Progenitor cell of endocrine pancreas (in vitro differentiated cells): Measurements from ENCODE around the gene OR10A5. TPM values are rescaled to one million over a fixed set of nuclear protein-coding genes. Genes with fewer than 3 reads are reported as not detected.

Source experiments
- DNase-seq: peaks from one replicate; pipeline ENCODE4 v3.0.0; 2021; ENCODE audit warnings: low spot score; ENCODE audit not compliant: unreplicated experiment
- H3K27ac Mint-ChIP-seq: 2 replicates; pipeline ENCODE4 v1.8.0; 2021; ENCODE audit warnings: mild to moderate bottlenecking, moderate library complexity, mixed read lengths
- H3K27me3 Mint-ChIP-seq: 2 replicates; pipeline ENCODE4 v1.8.0; 2021; ENCODE audit warnings: mixed read lengths
- H3K36me3 Mint-ChIP-seq: 2 replicates; pipeline ENCODE4 v1.8.0; 2022; ENCODE audit warnings: mixed read lengths; ENCODE audit not compliant: insufficient read depth
- H3K4me1 Mint-ChIP-seq: 2 replicates; pipeline ENCODE4 v1.8.0; 2021; ENCODE audit warnings: low read depth, mixed read lengths
- H3K4me3 Mint-ChIP-seq: 2 replicates; pipeline ENCODE4 v1.8.0; 2021; ENCODE audit warnings: low read depth, mild to moderate bottlenecking, moderate library complexity, mixed read lengths
- H3K9me3 Mint-ChIP-seq: 2 replicates; pipeline ENCODE4 v1.8.0; 2021; ENCODE audit warnings: low read depth, mixed read lengths
- total RNA-seq: library from RNA; stranded (reverse); gene quantifications from 2 replicates; pipeline ENCODE4 v1.2.1, GENCODE V29; 2021
- TF ChIP-seq, protein P1 (sequence below): fragments of 200-600 bp; sonication (generic); IDR thresholded peaks from one replicate; pipeline ENCODE4 v1.5.0; 2021; ENCODE audit warnings: antibody characterized with exemption, mild to moderate bottlenecking; ENCODE audit not compliant: unreplicated experiment

The OR10A5 gene
- total RNA-seq, 1 donor from 2014 or later: not detected

- DNase-seq: no peak
- H3K4me3 Mint-ChIP-seq: no peak overlapping the region
- H3K27me3 Mint-ChIP-seq: peaks cover 6% of the 10 kb centered on the region
- H3K9me3 Mint-ChIP-seq: peaks cover 6% of the 10 kb centered on the region
- no peak overlapping the region for H3K27ac Mint-ChIP-seq
- TF ChIP-seq, protein P1, sequence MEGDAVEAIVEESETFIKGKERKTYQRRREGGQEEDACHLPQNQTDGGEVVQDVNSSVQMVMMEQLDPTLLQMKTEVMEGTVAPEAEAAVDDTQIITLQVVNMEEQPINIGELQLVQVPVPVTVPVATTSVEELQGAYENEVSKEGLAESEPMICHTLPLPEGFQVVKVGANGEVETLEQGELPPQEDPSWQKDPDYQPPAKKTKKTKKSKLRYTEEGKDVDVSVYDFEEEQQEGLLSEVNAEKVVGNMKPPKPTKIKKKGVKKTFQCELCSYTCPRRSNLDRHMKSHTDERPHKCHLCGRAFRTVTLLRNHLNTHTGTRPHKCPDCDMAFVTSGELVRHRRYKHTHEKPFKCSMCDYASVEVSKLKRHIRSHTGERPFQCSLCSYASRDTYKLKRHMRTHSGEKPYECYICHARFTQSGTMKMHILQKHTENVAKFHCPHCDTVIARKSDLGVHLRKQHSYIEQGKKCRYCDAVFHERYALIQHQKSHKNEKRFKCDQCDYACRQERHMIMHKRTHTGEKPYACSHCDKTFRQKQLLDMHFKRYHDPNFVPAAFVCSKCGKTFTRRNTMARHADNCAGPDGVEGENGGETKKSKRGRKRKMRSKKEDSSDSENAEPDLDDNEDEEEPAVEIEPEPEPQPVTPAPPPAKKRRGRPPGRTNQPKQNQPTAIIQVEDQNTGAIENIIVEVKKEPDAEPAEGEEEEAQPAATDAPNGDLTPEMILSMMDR: no peak
- H3K36me3 Mint-ChIP-seq: no peaks in the 10 kb centered on the region
- no peaks in the 10 kb centered on the region for H3K4me1 Mint-ChIP-seq
Observed at GRCh38 chr11:6817694-6818093, 27.8 kb upstream of the OR10A5 start.

GRCh38 chr11:6818967-6819366 lies 26.5 kb upstream of the OR10A5 start:
- no peak overlapping the region for H3K27ac Mint-ChIP-seq
- H3K27me3 Mint-ChIP-seq: peaks cover 2% of the 10 kb centered on the region
- no peak for DNase-seq
- peaks cover 6% of the 10 kb centered on the region for H3K9me3 Mint-ChIP-seq
- TF ChIP-seq, protein P1: no peak
- no peaks in the 10 kb centered on the region for H3K36me3 Mint-ChIP-seq
- H3K4me1 Mint-ChIP-seq: no peaks in the 10 kb centered on the region
- no peak overlapping the region for H3K4me3 Mint-ChIP-seq

DNA sequence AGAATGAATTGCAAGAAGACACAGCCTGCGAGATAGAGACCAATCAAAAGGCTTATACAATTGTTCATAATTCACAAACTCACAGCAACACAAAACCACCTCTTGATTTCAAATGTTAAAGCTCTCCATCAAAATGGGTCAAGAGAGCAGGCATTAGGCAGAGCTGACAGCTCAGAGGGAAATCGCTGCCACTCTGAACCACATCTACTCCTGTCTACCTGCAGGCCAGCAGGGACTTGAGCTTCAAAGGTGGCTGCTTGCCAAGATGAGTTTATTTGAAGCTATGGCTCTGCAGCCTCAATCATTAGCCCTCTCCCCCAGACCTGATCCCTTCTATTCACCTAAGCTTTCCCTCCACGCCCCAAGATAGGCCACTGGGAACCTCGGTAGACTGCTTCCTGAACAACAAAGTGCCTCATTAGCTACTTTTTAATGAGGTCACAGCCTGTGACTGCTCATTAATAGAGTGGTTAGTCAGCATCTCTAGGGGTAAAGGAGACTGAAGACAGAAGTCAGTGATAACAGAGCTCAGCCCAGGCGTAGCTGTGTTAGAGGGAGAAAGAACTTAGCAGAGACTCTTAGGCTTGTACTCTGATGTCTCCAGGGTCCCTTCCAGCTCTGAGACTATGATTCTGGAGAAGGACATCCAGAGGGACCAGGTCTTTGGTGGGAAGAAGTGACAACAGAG lies 21.2 kb upstream of the OR10A5 start:
- H3K9me3 Mint-ChIP-seq: peaks cover 6% of the 10 kb centered on the region
- H3K27me3 Mint-ChIP-seq: no peaks in the 10 kb centered on the region
- H3K4me3 Mint-ChIP-seq: no peak overlapping the region
- DNase-seq: no peak
- TF ChIP-seq, protein P1: no peak
- H3K4me1 Mint-ChIP-seq: no peaks in the 10 kb centered on the region
- no peak overlapping the region for H3K27ac Mint-ChIP-seq
- no peaks in the 10 kb centered on the region for H3K36me3 Mint-ChIP-seq

- no peaks in the 10 kb centered on the region for H3K27me3 Mint-ChIP-seq
- TF ChIP-seq, protein P1: no peak
- no peaks in the 10 kb centered on the region for H3K36me3 Mint-ChIP-seq
- DNase-seq: no peak
- H3K4me3 Mint-ChIP-seq: no peak overlapping the region
- no peaks in the 10 kb centered on the region for H3K4me1 Mint-ChIP-seq
- H3K9me3 Mint-ChIP-seq: peaks cover 1% of the 10 kb centered on the region
- no peak overlapping the region for H3K27ac Mint-ChIP-seq
Observed at GRCh38 chr11:6825231-6825744, 20.2 kb upstream of the OR10A5 start.

- H3K4me1 Mint-ChIP-seq: no peaks in the 10 kb centered on the region
- H3K27ac Mint-ChIP-seq: no peak overlapping the region
- H3K4me3 Mint-ChIP-seq: no peak overlapping the region
- H3K36me3 Mint-ChIP-seq: no peaks in the 10 kb centered on the region
- DNase-seq: no peak
- no peaks in the 10 kb centered on the region for H3K27me3 Mint-ChIP-seq
- H3K9me3 Mint-ChIP-seq: no peaks in the 10 kb centered on the region
- TF ChIP-seq, protein P1: no peak
Observed at GRCh38 chr11:6828103-6828502, 17.4 kb upstream of the OR10A5 start.
